Fibroblast of the aortic adventitia (primary cell): Measurements from ENCODE around the gene CALML6. TPM values are rescaled to one million over a fixed set of nuclear protein-coding genes. Genes with fewer than 3 reads are reported as not detected.

ENCODE experiments used
- DNase-seq: peaks from one replicate; pipeline ENCODE4 v3.0.0-alpha.2; 2010; ENCODE audit warnings: low read depth
- H3K4me3 ChIP-seq: 2 replicates; pipeline ENCODE4 v1.5.1; 2011; ENCODE audit warnings: low read depth, mild to moderate bottlenecking, control low read depth, low read length, moderate library complexity
- total RNA-seq: library from RNA; depleted of rRNA; stranded (reverse); fragments of >200 nt; gene quantifications from 2 replicates; pipeline ENCODE4 v1.2.3, GENCODE V29; 2012; ENCODE audit warnings: low replicate concordance
- TF ChIP-seq, protein P1 (sequence below): IDR thresholded peaks from 2 replicates; pipeline ENCODE4 v1.5.1; 2011; ENCODE audit warnings: mild to moderate bottlenecking, low read length, control low read depth, inconsistent platforms; ENCODE audit not compliant: insufficient read depth

The CALML6 gene
- total RNA-seq, 1 donor = 0.36 TPM

GRCh38 chr1:1962752-1963151, 47.7 kb downstream of the CALML6 start:
- no peak overlapping the region for H3K4me3 ChIP-seq
- TF ChIP-seq, protein P1, sequence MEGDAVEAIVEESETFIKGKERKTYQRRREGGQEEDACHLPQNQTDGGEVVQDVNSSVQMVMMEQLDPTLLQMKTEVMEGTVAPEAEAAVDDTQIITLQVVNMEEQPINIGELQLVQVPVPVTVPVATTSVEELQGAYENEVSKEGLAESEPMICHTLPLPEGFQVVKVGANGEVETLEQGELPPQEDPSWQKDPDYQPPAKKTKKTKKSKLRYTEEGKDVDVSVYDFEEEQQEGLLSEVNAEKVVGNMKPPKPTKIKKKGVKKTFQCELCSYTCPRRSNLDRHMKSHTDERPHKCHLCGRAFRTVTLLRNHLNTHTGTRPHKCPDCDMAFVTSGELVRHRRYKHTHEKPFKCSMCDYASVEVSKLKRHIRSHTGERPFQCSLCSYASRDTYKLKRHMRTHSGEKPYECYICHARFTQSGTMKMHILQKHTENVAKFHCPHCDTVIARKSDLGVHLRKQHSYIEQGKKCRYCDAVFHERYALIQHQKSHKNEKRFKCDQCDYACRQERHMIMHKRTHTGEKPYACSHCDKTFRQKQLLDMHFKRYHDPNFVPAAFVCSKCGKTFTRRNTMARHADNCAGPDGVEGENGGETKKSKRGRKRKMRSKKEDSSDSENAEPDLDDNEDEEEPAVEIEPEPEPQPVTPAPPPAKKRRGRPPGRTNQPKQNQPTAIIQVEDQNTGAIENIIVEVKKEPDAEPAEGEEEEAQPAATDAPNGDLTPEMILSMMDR = no peak
- no peak for DNase-seq

DNA sequence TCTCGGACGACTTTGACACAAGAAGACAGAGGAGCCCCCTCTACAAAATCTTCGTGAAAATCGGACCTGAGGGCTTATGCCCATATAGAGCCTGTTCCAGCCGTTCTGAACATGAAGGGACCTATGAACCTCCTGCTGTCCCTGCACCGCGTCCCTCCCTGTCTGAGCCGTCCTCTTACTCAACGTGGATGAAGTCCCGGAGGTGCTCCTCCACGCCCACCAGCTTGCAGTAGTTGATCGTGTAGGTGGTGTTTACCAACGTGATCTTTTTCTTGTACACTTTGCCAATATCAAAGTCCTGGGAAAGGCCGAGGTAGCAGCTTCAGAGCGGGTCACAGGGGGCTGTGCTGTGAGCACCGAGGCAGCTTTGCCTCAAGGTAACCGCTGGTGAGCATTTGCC, 48.5 kb downstream of the CALML6 start:
- TF ChIP-seq, protein P1 = no peak
- no peak for DNase-seq
- no peak overlapping the region for H3K4me3 ChIP-seq

DNA sequence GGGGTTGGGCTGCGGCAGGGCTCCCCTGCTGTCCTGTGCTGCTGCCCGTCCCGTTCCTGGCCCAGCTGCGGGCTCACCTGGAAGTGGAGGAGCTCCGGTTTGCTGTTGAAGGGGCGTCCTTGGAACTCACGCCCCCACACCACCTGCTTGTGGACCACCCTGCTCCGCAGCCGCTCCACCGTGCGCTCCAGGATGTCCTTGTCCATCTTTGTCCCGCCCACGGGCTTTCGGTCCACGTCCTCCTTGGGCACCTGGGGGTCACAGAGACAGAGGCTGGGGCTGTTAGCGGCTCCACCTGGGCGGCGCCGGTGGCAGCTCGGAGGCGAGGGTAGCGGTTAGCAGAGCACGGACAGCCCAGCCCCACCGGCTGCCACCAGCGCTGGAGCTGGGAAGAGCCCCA, 49.8 kb downstream of the CALML6 start:
- no peak for DNase-seq
- no peak overlapping the region for H3K4me3 ChIP-seq
- TF ChIP-seq, protein P1 = no peak

- DNase-seq = no peak
- TF ChIP-seq, protein P1 = no peak
- H3K4me3 ChIP-seq = no peak overlapping the region
Observed at GRCh38 chr1:1965546-1965945, 50.5 kb downstream of the CALML6 start.

DNA sequence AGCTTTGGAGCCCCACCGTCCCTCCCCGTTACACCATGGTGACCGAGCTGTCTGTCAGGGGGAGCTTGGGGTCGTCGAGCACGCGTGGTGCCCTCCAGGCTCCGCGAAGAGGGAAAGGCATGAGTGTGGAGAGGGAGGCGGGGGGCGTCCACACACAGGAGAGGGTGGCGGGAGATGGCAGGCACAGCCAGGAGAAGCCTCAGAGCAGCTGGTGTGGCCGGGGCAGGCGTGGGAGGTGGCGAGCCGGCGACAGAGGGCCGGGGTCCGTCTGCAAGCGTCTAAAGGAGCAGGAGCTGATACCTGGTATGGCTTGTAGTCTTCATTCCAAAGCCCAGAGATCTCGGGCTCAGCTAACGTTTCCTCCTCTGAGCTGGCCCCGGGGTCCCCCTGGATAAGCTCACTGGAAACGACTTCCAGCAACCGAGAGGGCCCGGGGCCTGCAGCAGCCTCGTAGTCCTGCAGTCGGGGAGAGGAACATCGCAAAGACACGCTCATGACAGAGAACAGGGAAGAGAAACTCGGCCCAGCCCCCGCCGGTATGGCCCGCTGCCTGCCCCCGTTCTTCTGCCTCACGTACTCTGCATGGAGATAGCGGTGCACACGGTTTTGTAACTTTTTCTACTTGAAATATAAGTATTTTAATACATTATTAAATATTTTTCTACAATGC, 51.1 kb downstream of the CALML6 start:
- TF ChIP-seq, protein P1 = no peak
- no peak overlapping the region for H3K4me3 ChIP-seq
- no peak for DNase-seq

Other genes with a start within 250 kb of the CALML6 start
- 37.6 and 54.8 TPM in 2 replicates for gene SLC35E2B, start 222.5 kb upstream of the CALML6 start, total RNA-seq
- gene CDK11A, start 190.9 kb upstream of the CALML6 start, total RNA-seq = 9.8 and 26.5 TPM in 2 replicates
- 38.6 and 45.6 TPM in 2 replicates for gene NADK, start 136.8 kb upstream of the CALML6 start, total RNA-seq
- 71.6 and 108 TPM in 2 replicates for gene GNB1, start 24.2 kb upstream of the CALML6 start, total RNA-seq
- gene TMEM52, start 4.0 kb downstream of the CALML6 start, total RNA-seq = 0.72 TPM in 1 of 2 replicates, not detected in the other
- not detected in 2 replicates for gene CFAP74, start 88.5 kb downstream of the CALML6 start, total RNA-seq
- not detected in 2 replicates for gene GABRD, start 104.1 kb downstream of the CALML6 start, total RNA-seq
- gene PRKCZ, start 135.2 kb downstream of the CALML6 start, total RNA-seq = 1.6 and 3.5 TPM in 2 replicates